H9 (cell line): ENCODE data around the gene FAM184A. TPM values are rescaled to one million over a fixed set of nuclear protein-coding genes. Genes with fewer than 3 reads are reported as not detected.

Experiments
- DNase-seq: peaks from one replicate; pipeline ENCODE4 v3.0.0-alpha.2; 2017
- H2AFZ ChIP-seq: one replicate; pipeline ENCODE4 v1.6.1; 2013; ENCODE audit warnings: mild to moderate bottlenecking, low read length, control low read depth, moderate library complexity
- H2AK5ac ChIP-seq: 2 replicates; pipeline ENCODE4 v1.6.1; 2013; ENCODE audit warnings: low read length, control low read depth, mixed read lengths; ENCODE audit not compliant: insufficient read length
- H2BK120ac ChIP-seq: one replicate; pipeline ENCODE4 v1.6.1; 2013; ENCODE audit warnings: low read depth, mild to moderate bottlenecking, low read length, control low read depth, inconsistent platforms; ENCODE audit not compliant: poor library complexity, severe bottlenecking
- H2BK12ac ChIP-seq: 2 replicates; pipeline ENCODE4 v1.6.1; 2013; ENCODE audit warnings: low read length, control low read depth, mixed read lengths, low read depth; ENCODE audit not compliant: insufficient read length
- H2BK15ac ChIP-seq: 2 replicates; pipeline ENCODE4 v1.6.1; 2013; ENCODE audit warnings: low read depth, low read length, control low read depth
- H2BK20ac ChIP-seq: one replicate; pipeline ENCODE4 v1.6.1; 2013; ENCODE audit warnings: low read depth, mild to moderate bottlenecking, low read length, control low read depth, inconsistent platforms; ENCODE audit not compliant: poor library complexity, severe bottlenecking
- H2BK5ac ChIP-seq: 2 replicates; pipeline ENCODE4 v1.6.1; 2013; ENCODE audit warnings: low read length, control low read depth, mixed read lengths; ENCODE audit not compliant: insufficient read length
- H3K14ac ChIP-seq: 2 replicates; pipeline ENCODE4 v1.6.1; 2013; ENCODE audit warnings: low read length, control low read depth; ENCODE audit not compliant: insufficient read depth
- H3K18ac ChIP-seq: 2 replicates; pipeline ENCODE4 v1.6.1; 2013; ENCODE audit warnings: low read depth, mild to moderate bottlenecking, mixed read lengths, low read length, control low read depth; ENCODE audit not compliant: insufficient read length
- H3K23ac ChIP-seq: 2 replicates; pipeline ENCODE4 v1.6.1; 2013; ENCODE audit warnings: low read length, control low read depth, mixed read lengths, low read depth; ENCODE audit not compliant: insufficient read length
- H3K23me2 ChIP-seq: 2 replicates; pipeline ENCODE4 v1.6.1; 2013; ENCODE audit warnings: low read depth, mild to moderate bottlenecking, mixed read lengths, low read length, control low read depth; ENCODE audit not compliant: insufficient read length, poor library complexity, severe bottlenecking
- H3K27ac ChIP-seq: 2 replicates; pipeline ENCODE4 v1.5.1; 2013; ENCODE audit warnings: low read length, control low read depth, mixed read lengths, low read depth; ENCODE audit not compliant: insufficient read length
- H3K27me3 ChIP-seq: 2 replicates; pipeline ENCODE4 v1.6.1; 2013; ENCODE audit warnings: low read length, control low read depth, inconsistent platforms; ENCODE audit not compliant: insufficient read depth
- H3K4ac ChIP-seq: 2 replicates; pipeline ENCODE4 v1.6.1; 2013; ENCODE audit warnings: low read depth, mild to moderate bottlenecking, control low read depth, inconsistent platforms, low read length, moderate library complexity
- H3K4me1 ChIP-seq: 2 replicates; pipeline ENCODE4 v1.6.1; 2013; ENCODE audit warnings: low read length, control low read depth, inconsistent platforms; ENCODE audit not compliant: insufficient read depth
- H3K4me2 ChIP-seq: 2 replicates; pipeline ENCODE4 v1.6.1; 2013; ENCODE audit warnings: low read length, control low read depth, mixed read lengths; ENCODE audit not compliant: insufficient read length, insufficient read depth
- H3K56ac ChIP-seq: 2 replicates; pipeline ENCODE4 v1.6.1; 2013; ENCODE audit warnings: low read depth, mild to moderate bottlenecking, mixed read lengths, low read length, control low read depth; ENCODE audit not compliant: insufficient read length
- H3K79me1 ChIP-seq: 2 replicates; pipeline ENCODE4 v1.6.1; 2013; ENCODE audit warnings: low read depth, mild to moderate bottlenecking, moderate library complexity, low read length, control low read depth, inconsistent platforms; ENCODE audit not compliant: insufficient read depth, poor library complexity, severe bottlenecking
- H3K79me2 ChIP-seq: 2 replicates; pipeline ENCODE4 v1.6.1; 2013; ENCODE audit warnings: low read length, control low read depth, inconsistent platforms; ENCODE audit not compliant: insufficient read depth
- H3K9ac ChIP-seq: 2 replicates; pipeline ENCODE4 v1.6.1; 2013; ENCODE audit warnings: low read length, control low read depth, mixed read lengths; ENCODE audit not compliant: insufficient read length; ENCODE audit errors: extremely low read depth
- H3K9me3 ChIP-seq: one replicate; pipeline ENCODE4 v1.6.1; 2013; ENCODE audit warnings: low read depth, low read length, inconsistent platforms; ENCODE audit not compliant: control insufficient read depth
- H3T11ph ChIP-seq: one replicate; pipeline ENCODE4 v1.6.1; 2013; ENCODE audit warnings: mild to moderate bottlenecking, low read length, control low read depth, inconsistent platforms
- H4K20me1 ChIP-seq: one replicate; pipeline ENCODE4 v1.6.1; 2013; ENCODE audit not compliant: control insufficient read depth, insufficient read length, insufficient read depth
- H4K5ac ChIP-seq: 2 replicates; pipeline ENCODE4 v1.6.1; 2013; ENCODE audit warnings: low read depth, mild to moderate bottlenecking, mixed read lengths, low read length, control low read depth; ENCODE audit not compliant: insufficient read length
- H4K8ac ChIP-seq: replicated peaks from 2 replicates; pipeline ENCODE4 v1.6.1; 2013; ENCODE audit warnings: low read length, control low read depth, mixed read lengths, low read depth; ENCODE audit not compliant: insufficient read length
- H4K91ac ChIP-seq: 2 replicates; pipeline ENCODE4 v1.6.1; 2013; ENCODE audit warnings: low read depth, mild to moderate bottlenecking, moderate library complexity, mixed read lengths, low read length, control low read depth; ENCODE audit not compliant: insufficient read length
- H3K27ac Mint-ChIP-seq, 3 experiments: 2 replicates in 2 of 3; 3 replicates in 1 of 3; pipeline ENCODE4 v1.8.0; 2020 to 2021; ENCODE audit warnings: mixed read lengths in 3 of 3, mild to moderate bottlenecking in 1 of 3, moderate library complexity in 1 of 3
- H3K27me3 Mint-ChIP-seq: 2 replicates; pipeline ENCODE4 v1.8.0; 2021; ENCODE audit warnings: low read depth, mild to moderate bottlenecking, moderate library complexity, mixed read lengths
- H3K36me3 Mint-ChIP-seq, 3 experiments: 2 replicates in 2 of 3; 3 replicates in 1 of 3; pipeline ENCODE4 v1.8.0; 2020 to 2021; ENCODE audit warnings: low read depth in 3 of 3, mixed read lengths in 3 of 3; ENCODE audit not compliant: insufficient read depth in 1 of 3
- H3K4me1 Mint-ChIP-seq, 2 experiments: 2 replicates each; pipeline ENCODE4 v1.8.0; 2020; ENCODE audit warnings: mixed read lengths in 2 of 2
- H3K4me3 Mint-ChIP-seq, 2 experiments: 2 replicates in 1 of 2; 3 replicates in 1 of 2; pipeline ENCODE4 v1.8.0; 2020 to 2021; ENCODE audit warnings: mild to moderate bottlenecking in 2 of 2, mixed read lengths in 2 of 2, moderate library complexity in 1 of 2
- H3K9me3 Mint-ChIP-seq, 2 experiments: 2 replicates in 1 of 2; 3 replicates in 1 of 2; pipeline ENCODE4 v1.8.0; 2020; ENCODE audit warnings: mild to moderate bottlenecking in 2 of 2, mixed read lengths in 2 of 2, moderate library complexity in 1 of 2
- WGBS: extraction: QIAGEN DNeasy Blood & Tissue Kit; methylation state at CpG from one replicate; pipeline ENCODE4 v1.1.7; 2013; ENCODE audit warnings: missing lambda C conversion rate, low lambda C conversion rate, mixed read lengths; ENCODE audit not compliant: insufficient read length; ENCODE audit errors: extremely low coverage; 5-methylcytosine and 5-hydroxymethylcytosine counted together
- total RNA-seq: library from RNA; stranded (reverse); gene quantifications from 2 replicates; pipeline ENCODE4 v1.2.1, GENCODE V29; 2021
- TF ChIP-seq, protein P1 (sequence below): fragments of 200-600 bp; sonication (generic); conservative IDR thresholded peaks from 3 replicates; pipeline ENCODE4 v1.8.0; 2021; ENCODE audit warnings: antibody characterized with exemption, mild to moderate bottlenecking

The FAM184A gene
- total RNA-seq, 1 experiment from 2014 or later: 11.4 TPM

DNA sequence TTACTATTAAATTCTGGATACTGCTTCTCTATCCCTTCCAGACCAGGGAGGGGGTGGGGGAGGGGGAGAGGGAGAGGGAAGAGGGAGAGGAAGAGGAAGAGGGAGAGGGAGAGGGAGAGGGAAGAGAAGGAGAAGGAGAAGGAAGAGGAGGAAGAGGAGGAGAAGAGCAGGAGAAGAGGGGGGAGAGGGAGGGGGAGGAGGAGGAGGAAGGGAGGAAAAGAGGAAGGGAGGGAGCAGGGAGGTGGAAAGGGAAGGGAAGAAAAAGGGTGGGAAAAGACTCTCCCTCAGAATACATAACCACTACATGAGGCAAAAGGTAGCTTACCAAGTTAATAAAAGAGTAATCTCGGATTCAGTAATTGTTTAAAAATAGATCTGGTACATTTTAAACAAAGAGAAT lies 46.0 kb downstream of the FAM184A start:
- no CpG with 5 or more reads among the region's 1 CpG for WGBS
- Histone ChIP-seq H3K4me1 (peaks cover 5% of the 10 kb centered on the region; the same call in 1 of the 2 replicates), H3K27ac (no peak overlapping the region), H2BK15ac (no peak overlapping the region), H3K79me2 (no peaks in the 10 kb centered on the region), H4K8ac (no peak overlapping the region), H4K20me1 (no peaks in the 10 kb centered on the region), H3K9ac (no peak overlapping the region), H4K91ac (no peak overlapping the region), H3K23me2 (peaks cover 6% of the 10 kb centered on the region), H3T11ph (no peak overlapping the region), H2BK12ac (no peak overlapping the region), H3K23ac (no peak overlapping the region), H3K4ac (no peak overlapping the region), H2BK5ac (no peak overlapping the region), H3K9me3 (no peaks in the 10 kb centered on the region), H3K56ac (no peak overlapping the region), H2BK120ac (no peak overlapping the region), H2AFZ (no peak overlapping the region), H3K14ac (no peak overlapping the region), H2BK20ac (no peak overlapping the region), H4K5ac (no peak overlapping the region), H3K4me2 (no peak overlapping the region), H3K18ac (no peak overlapping the region), H3K79me1 (no peaks in the 10 kb centered on the region), H3K27me3 (peaks cover 7% of the 10 kb centered on the region; the same call in 1 of the 2 replicates), H2AK5ac (no peak overlapping the region)
- H3K27ac Mint-ChIP-seq: no peak overlapping the region
- no peaks in the 10 kb centered on the region for H3K27me3 Mint-ChIP-seq
- H3K4me3 Mint-ChIP-seq: no peak overlapping the region
- no peak for DNase-seq
- no peaks in the 10 kb centered on the region for H3K9me3 Mint-ChIP-seq
- H3K4me1 Mint-ChIP-seq: peaks cover 51 to 55% of the 10 kb centered on the region in 2 experiments
- TF ChIP-seq, protein P1, sequence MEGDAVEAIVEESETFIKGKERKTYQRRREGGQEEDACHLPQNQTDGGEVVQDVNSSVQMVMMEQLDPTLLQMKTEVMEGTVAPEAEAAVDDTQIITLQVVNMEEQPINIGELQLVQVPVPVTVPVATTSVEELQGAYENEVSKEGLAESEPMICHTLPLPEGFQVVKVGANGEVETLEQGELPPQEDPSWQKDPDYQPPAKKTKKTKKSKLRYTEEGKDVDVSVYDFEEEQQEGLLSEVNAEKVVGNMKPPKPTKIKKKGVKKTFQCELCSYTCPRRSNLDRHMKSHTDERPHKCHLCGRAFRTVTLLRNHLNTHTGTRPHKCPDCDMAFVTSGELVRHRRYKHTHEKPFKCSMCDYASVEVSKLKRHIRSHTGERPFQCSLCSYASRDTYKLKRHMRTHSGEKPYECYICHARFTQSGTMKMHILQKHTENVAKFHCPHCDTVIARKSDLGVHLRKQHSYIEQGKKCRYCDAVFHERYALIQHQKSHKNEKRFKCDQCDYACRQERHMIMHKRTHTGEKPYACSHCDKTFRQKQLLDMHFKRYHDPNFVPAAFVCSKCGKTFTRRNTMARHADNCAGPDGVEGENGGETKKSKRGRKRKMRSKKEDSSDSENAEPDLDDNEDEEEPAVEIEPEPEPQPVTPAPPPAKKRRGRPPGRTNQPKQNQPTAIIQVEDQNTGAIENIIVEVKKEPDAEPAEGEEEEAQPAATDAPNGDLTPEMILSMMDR: no peak
- H3K36me3 Mint-ChIP-seq: no peaks in the 10 kb centered on the region
